HG03025 (cell line): ENCODE results near the gene AMBRA1.

Experiments used
- ATAC-seq: cut with Tn5 transposase; IDR thresholded peaks from one replicate; pipeline ENCODE4 v1.9.1; 2021; ENCODE audit warnings: mild to moderate bottlenecking, moderate library complexity; ENCODE audit not compliant: unreplicated experiment, low FRiP score

Gene AMBRA1

GRCh38 chr11:46617134-46617971 lies 23.5 kb upstream of the AMBRA1 start, which contains the start of the genes ATG13 and HARBI1:
Gene ATG13, plus strand, starts transcription at chr11:46617553. Its CDS starts 26,739 bp downstream, at chr11:46644292.
Gene HARBI1, minus strand, starts transcription at chr11:46617227. Its CDS starts 990 bp downstream, at chr11:46616237.
- peak; percentile 91 for ATAC-seq

DNA sequence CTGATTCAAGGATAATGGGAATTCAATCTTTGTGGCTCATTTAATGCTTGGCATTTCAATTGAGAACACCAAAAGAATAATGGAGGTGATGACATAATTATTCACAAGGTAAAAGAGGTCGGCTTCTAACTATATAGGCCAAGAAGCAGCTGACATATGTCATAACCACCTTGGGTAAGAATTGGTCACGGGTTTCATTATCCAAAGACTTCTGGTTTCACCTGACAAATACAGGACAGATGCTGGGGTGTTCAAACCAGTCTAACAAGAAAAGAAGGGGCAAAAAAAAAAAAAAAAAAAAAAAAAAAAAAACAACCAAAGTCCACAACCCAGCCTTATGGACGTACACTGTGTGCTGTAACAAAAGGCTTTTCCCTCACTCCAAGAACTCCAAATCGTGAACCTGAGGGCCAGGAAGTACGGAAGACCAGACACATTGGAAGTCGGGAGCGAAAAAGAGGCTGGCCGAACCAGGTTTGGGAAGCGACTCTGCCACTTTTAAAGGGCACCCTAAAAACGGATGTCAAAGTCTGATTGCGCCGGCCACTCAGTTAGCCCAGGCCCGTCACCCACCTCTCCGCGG lies 22.8 kb upstream of the AMBRA1 start:
- ATAC-seq: no peak

DNA sequence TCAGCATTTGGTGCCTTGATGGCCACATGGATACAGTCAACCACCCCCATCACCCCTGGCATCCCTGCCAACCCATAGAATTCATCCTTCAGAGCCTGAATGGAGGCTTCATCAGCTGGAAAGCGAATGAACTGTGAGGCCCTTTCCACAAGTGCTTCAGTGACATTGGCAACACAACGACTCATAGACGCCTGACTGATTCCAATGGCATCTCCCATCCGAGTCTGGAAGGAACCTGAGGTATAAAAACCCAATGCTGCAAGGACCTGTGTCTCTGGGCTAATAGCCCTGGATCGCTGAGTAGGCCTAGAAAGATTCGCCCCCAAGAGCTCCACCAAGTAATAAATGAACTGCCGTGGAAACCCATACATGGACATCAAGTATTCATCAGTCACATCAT lies 21.9 kb upstream of the AMBRA1 start:
- no peak for ATAC-seq

DNA sequence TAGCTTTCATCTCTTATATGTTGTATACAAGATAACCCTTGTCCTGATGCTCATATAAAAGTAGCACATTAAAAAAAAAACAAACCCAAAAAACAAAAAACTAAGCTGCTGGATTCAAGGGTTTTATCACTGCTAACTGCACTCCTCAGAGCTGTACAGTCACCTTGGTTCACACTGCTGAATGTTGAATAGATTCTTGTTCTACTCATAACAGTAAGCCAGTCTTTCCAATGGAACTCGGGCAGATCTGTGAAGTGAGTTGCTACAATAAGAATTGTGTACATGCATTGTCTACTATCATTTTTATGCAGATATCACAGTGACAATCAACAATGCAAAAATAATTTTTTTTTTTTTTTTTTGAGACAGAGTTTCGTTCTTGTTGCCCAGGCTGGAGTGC lies 18.5 kb upstream of the AMBRA1 start:
- no peak for ATAC-seq

- ATAC-seq: no peak
Observed at GRCh38 chr11:46611526-46612304, 17.9 kb upstream of the AMBRA1 start.

GRCh38 chr11:46609386-46609785 lies 15.6 kb upstream of the AMBRA1 start:
- no peak for ATAC-seq

- ATAC-seq: no peak
Observed at GRCh38 chr11:46607516-46607915, 13.7 kb upstream of the AMBRA1 start.

DNA sequence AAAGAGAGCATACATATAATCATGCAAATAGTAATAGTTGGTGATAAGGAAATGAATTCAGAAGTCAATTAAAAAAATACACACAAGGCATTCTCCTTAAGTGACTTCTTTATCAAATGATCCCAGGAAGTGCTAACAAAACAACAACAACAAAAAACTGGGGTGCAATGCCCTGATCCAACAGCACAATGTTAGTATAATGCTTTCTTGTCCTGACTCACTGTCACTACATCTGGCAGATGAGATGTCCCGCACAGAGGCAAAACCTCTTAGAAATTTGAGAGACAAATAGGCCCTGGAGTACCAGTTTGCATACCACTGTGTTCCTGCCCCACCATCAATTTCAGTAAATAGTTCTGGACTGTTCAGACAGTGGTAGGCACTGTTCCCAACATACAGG lies 11.0 kb upstream of the AMBRA1 start:
- no peak for ATAC-seq

DNA sequence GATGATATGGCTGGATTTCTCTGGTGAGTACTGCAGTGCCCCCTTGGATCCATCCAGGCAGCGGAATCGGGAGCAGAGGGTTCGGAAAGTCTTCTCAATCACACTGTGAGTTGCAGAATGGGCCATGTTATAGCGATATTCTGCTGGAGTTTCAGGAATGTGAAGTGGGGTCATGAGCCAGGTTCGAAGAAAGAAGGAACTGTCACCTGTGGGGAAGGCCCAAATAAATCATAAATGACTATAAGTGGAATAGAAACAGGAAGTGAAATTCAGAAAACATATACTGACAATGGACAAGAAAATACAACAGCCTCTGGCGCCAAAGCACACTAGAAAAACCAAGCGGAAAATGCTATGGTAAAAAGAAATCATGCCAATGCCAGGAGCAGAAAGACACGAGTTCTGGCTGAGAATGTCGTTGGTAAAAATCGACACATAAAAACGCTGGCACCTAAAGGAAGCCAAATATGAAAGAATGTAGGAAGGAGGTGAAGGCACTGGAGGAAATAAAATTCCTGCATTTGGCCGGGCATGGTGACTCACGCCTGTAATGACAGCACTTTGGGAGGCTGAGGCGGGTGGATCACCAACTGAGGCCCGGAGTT lies 10.0 kb upstream of the AMBRA1 start:
- no peak for ATAC-seq

- no peak for ATAC-seq
Observed at GRCh38 chr11:46601129-46601528, 7.3 kb upstream of the AMBRA1 start.

GRCh38 chr11:46600194-46600960 lies 6.6 kb upstream of the AMBRA1 start:
- ATAC-seq: no peak

DNA sequence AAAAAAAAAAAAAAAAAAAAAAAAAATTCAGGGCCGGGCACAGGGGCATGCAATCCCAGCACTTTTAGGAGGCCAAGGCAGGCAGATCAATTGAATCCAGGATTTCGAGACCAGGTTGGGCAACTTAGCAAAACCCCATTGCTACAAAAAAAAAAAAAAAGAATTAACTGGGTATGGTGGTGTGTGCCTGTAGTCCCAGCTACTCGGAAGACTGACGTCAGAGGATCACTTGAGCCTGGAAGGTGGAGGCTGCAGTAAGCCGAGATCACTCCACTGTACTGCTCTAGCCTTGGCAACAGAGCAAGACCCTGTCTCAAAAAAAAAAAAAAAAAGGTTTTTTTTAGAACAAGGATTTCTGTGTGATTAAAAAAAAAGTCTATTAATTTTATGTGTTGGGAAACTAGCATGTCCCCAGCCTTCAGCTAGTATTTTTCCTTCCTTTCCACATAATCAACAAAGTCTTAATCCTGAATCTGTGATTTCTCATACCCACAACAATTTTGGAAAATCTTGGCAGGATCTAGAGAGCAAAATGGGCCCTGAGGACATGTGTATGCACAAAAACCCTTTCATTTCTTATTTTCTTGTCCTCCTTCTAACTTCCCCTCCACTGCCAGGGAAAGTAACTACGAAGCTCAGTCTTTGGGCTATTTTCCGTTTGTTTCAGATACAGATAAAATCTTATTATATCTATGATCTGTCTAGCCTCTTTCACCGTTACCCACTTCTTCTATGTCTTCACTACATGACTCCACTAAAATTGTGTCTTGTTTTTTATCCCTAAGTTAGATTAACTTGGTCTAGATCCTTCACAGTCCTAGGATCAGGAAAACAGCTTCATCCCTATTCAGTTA lies 5.7 kb upstream of the AMBRA1 start:
- ATAC-seq: no peak

- no peak for ATAC-seq
Observed at GRCh38 chr11:46597609-46598219, 3.9 kb upstream of the AMBRA1 start.

DNA sequence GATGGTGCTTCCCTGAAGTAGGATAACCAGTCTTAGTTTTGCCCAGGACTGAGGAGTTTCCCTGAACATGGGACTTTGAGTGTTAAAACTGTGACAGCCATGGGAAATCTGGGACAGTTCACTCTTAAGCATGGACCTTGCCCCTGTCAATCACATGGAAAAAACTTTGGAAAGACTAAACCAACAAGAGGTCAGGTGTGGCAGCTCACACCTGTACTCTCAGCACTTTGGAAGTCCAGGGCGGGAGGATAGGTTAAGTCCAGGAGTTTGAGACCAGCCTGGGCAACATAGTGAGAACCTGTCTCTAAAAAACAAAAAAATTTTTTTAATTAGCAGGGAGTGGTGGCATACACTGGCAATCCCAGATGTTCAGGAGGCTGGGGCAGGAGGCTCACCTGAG lies 3.3 kb upstream of the AMBRA1 start:
- no peak for ATAC-seq

DNA sequence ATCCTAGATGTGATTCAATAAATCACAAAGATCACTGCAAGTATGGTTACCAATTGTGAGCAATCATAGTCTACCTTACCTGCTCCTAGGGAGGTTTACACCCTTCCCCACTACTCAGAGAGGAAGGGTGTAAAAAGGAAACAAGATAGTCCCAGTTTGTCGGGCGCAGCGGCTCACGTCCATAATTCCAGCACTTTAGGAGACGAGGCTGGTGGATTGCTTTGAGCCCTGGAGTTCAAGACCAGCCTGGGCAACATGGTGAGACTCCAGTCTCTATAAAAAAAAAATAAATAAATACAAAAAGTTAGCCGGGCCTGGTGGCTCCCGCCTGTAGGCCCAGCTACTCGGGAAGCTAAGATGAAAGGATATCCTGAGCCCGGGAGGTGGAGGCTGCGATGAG lies 962 bp upstream of the AMBRA1 start:
- no peak for ATAC-seq

GRCh38 chr11:46594374-46594700 lies 514 bp upstream of the AMBRA1 start:
- ATAC-seq: peak; percentile 7

GRCh38 chr11:46590740-46591605 lies 2.9 kb downstream of the AMBRA1 start:
- ATAC-seq: no peak

GRCh38 chr11:46588915-46589314 lies 4.9 kb downstream of the AMBRA1 start:
- no peak for ATAC-seq
